H9 (cell line): ENCODE data around the gene RBKS. TPM values are rescaled to one million over a fixed set of nuclear protein-coding genes. Genes with fewer than 3 reads are reported as not detected.

ENCODE experiments used
- DNase-seq: peaks from one replicate; pipeline ENCODE4 v3.0.0-alpha.2; 2017
- H2AFZ ChIP-seq: one replicate; pipeline ENCODE4 v1.6.1; 2013; ENCODE audit warnings: mild to moderate bottlenecking, low read length, control low read depth, moderate library complexity
- H2AK5ac ChIP-seq: 2 replicates; pipeline ENCODE4 v1.6.1; 2013; ENCODE audit warnings: low read length, control low read depth, mixed read lengths; ENCODE audit not compliant: insufficient read length
- H2BK120ac ChIP-seq: one replicate; pipeline ENCODE4 v1.6.1; 2013; ENCODE audit warnings: low read depth, mild to moderate bottlenecking, low read length, control low read depth, inconsistent platforms; ENCODE audit not compliant: poor library complexity, severe bottlenecking
- H2BK12ac ChIP-seq: 2 replicates; pipeline ENCODE4 v1.6.1; 2013; ENCODE audit warnings: low read length, control low read depth, mixed read lengths, low read depth; ENCODE audit not compliant: insufficient read length
- H2BK15ac ChIP-seq: 2 replicates; pipeline ENCODE4 v1.6.1; 2013; ENCODE audit warnings: low read depth, low read length, control low read depth
- H2BK20ac ChIP-seq: one replicate; pipeline ENCODE4 v1.6.1; 2013; ENCODE audit warnings: low read depth, mild to moderate bottlenecking, low read length, control low read depth, inconsistent platforms; ENCODE audit not compliant: poor library complexity, severe bottlenecking
- H2BK5ac ChIP-seq: 2 replicates; pipeline ENCODE4 v1.6.1; 2013; ENCODE audit warnings: low read length, control low read depth, mixed read lengths; ENCODE audit not compliant: insufficient read length
- H3K14ac ChIP-seq: 2 replicates; pipeline ENCODE4 v1.6.1; 2013; ENCODE audit warnings: low read length, control low read depth; ENCODE audit not compliant: insufficient read depth
- H3K18ac ChIP-seq: 2 replicates; pipeline ENCODE4 v1.6.1; 2013; ENCODE audit warnings: low read depth, mild to moderate bottlenecking, mixed read lengths, low read length, control low read depth; ENCODE audit not compliant: insufficient read length
- H3K23ac ChIP-seq: 2 replicates; pipeline ENCODE4 v1.6.1; 2013; ENCODE audit warnings: low read length, control low read depth, mixed read lengths, low read depth; ENCODE audit not compliant: insufficient read length
- H3K23me2 ChIP-seq: 2 replicates; pipeline ENCODE4 v1.6.1; 2013; ENCODE audit warnings: low read depth, mild to moderate bottlenecking, mixed read lengths, low read length, control low read depth; ENCODE audit not compliant: insufficient read length, poor library complexity, severe bottlenecking
- H3K27ac ChIP-seq: 2 replicates; pipeline ENCODE4 v1.5.1; 2013; ENCODE audit warnings: low read length, control low read depth, mixed read lengths, low read depth; ENCODE audit not compliant: insufficient read length
- H3K27me3 ChIP-seq: 2 replicates; pipeline ENCODE4 v1.6.1; 2013; ENCODE audit warnings: low read length, control low read depth, inconsistent platforms; ENCODE audit not compliant: insufficient read depth
- H3K4ac ChIP-seq: 2 replicates; pipeline ENCODE4 v1.6.1; 2013; ENCODE audit warnings: low read depth, mild to moderate bottlenecking, control low read depth, inconsistent platforms, low read length, moderate library complexity
- H3K4me1 ChIP-seq: 2 replicates; pipeline ENCODE4 v1.6.1; 2013; ENCODE audit warnings: low read length, control low read depth, inconsistent platforms; ENCODE audit not compliant: insufficient read depth
- H3K4me2 ChIP-seq: 2 replicates; pipeline ENCODE4 v1.6.1; 2013; ENCODE audit warnings: low read length, control low read depth, mixed read lengths; ENCODE audit not compliant: insufficient read length, insufficient read depth
- H3K56ac ChIP-seq: 2 replicates; pipeline ENCODE4 v1.6.1; 2013; ENCODE audit warnings: low read depth, mild to moderate bottlenecking, mixed read lengths, low read length, control low read depth; ENCODE audit not compliant: insufficient read length
- H3K79me1 ChIP-seq: 2 replicates; pipeline ENCODE4 v1.6.1; 2013; ENCODE audit warnings: low read depth, mild to moderate bottlenecking, moderate library complexity, low read length, control low read depth, inconsistent platforms; ENCODE audit not compliant: insufficient read depth, poor library complexity, severe bottlenecking
- H3K79me2 ChIP-seq: 2 replicates; pipeline ENCODE4 v1.6.1; 2013; ENCODE audit warnings: low read length, control low read depth, inconsistent platforms; ENCODE audit not compliant: insufficient read depth
- H3K9ac ChIP-seq: 2 replicates; pipeline ENCODE4 v1.6.1; 2013; ENCODE audit warnings: low read length, control low read depth, mixed read lengths; ENCODE audit not compliant: insufficient read length; ENCODE audit errors: extremely low read depth
- H3K9me3 ChIP-seq: one replicate; pipeline ENCODE4 v1.6.1; 2013; ENCODE audit warnings: low read depth, low read length, inconsistent platforms; ENCODE audit not compliant: control insufficient read depth
- H3T11ph ChIP-seq: one replicate; pipeline ENCODE4 v1.6.1; 2013; ENCODE audit warnings: mild to moderate bottlenecking, low read length, control low read depth, inconsistent platforms
- H4K20me1 ChIP-seq: one replicate; pipeline ENCODE4 v1.6.1; 2013; ENCODE audit not compliant: control insufficient read depth, insufficient read length, insufficient read depth
- H4K5ac ChIP-seq: 2 replicates; pipeline ENCODE4 v1.6.1; 2013; ENCODE audit warnings: low read depth, mild to moderate bottlenecking, mixed read lengths, low read length, control low read depth; ENCODE audit not compliant: insufficient read length
- H4K8ac ChIP-seq: replicated peaks from 2 replicates; pipeline ENCODE4 v1.6.1; 2013; ENCODE audit warnings: low read length, control low read depth, mixed read lengths, low read depth; ENCODE audit not compliant: insufficient read length
- H4K91ac ChIP-seq: 2 replicates; pipeline ENCODE4 v1.6.1; 2013; ENCODE audit warnings: low read depth, mild to moderate bottlenecking, moderate library complexity, mixed read lengths, low read length, control low read depth; ENCODE audit not compliant: insufficient read length
- H3K27ac Mint-ChIP-seq, 3 experiments: 2 replicates in 2 of 3; 3 replicates in 1 of 3; pipeline ENCODE4 v1.8.0; 2020 to 2021; ENCODE audit warnings: mixed read lengths in 3 of 3, mild to moderate bottlenecking in 1 of 3, moderate library complexity in 1 of 3
- H3K27me3 Mint-ChIP-seq: 2 replicates; pipeline ENCODE4 v1.8.0; 2021; ENCODE audit warnings: low read depth, mild to moderate bottlenecking, moderate library complexity, mixed read lengths
- H3K36me3 Mint-ChIP-seq, 3 experiments: 2 replicates in 2 of 3; 3 replicates in 1 of 3; pipeline ENCODE4 v1.8.0; 2020 to 2021; ENCODE audit warnings: low read depth in 3 of 3, mixed read lengths in 3 of 3; ENCODE audit not compliant: insufficient read depth in 1 of 3
- H3K4me1 Mint-ChIP-seq, 2 experiments: 2 replicates each; pipeline ENCODE4 v1.8.0; 2020; ENCODE audit warnings: mixed read lengths in 2 of 2
- H3K4me3 Mint-ChIP-seq, 2 experiments: 2 replicates in 1 of 2; 3 replicates in 1 of 2; pipeline ENCODE4 v1.8.0; 2020 to 2021; ENCODE audit warnings: mild to moderate bottlenecking in 2 of 2, mixed read lengths in 2 of 2, moderate library complexity in 1 of 2
- H3K9me3 Mint-ChIP-seq, 2 experiments: 2 replicates in 1 of 2; 3 replicates in 1 of 2; pipeline ENCODE4 v1.8.0; 2020; ENCODE audit warnings: mild to moderate bottlenecking in 2 of 2, mixed read lengths in 2 of 2, moderate library complexity in 1 of 2
- WGBS: extraction: QIAGEN DNeasy Blood & Tissue Kit; methylation state at CpG from one replicate; pipeline ENCODE4 v1.1.7; 2013; ENCODE audit warnings: missing lambda C conversion rate, low lambda C conversion rate, mixed read lengths; ENCODE audit not compliant: insufficient read length; ENCODE audit errors: extremely low coverage; 5-methylcytosine and 5-hydroxymethylcytosine counted together
- total RNA-seq: library from RNA; stranded (reverse); gene quantifications from 2 replicates; pipeline ENCODE4 v1.2.1, GENCODE V29; 2021
- TF ChIP-seq, protein P1 (sequence below): fragments of 200-600 bp; sonication (generic); conservative IDR thresholded peaks from 3 replicates; pipeline ENCODE4 v1.8.0; 2021; ENCODE audit warnings: antibody characterized with exemption, mild to moderate bottlenecking

RBKS gene
- total RNA-seq, 1 experiment from 2014 or later: 2.3 TPM

DNA sequence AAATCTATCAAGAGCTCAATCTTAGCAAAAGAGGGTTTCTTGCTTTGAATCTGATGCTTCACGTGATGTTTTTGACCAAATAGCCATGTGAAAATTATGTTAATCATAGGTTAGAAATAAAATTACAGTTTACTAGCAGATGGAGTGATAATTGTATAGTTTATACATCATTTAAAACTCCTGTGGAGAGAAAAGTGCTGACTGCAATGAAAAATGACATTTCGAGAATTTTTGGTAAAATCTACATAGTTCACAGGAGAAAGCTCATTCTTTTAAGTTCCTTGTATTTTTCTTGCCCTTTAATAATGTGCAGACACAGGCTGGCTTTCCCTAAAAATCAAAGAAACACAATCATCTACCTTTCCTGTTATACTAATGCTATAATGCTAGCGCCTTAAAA, 33.2 kb downstream of the RBKS start:
- Histone ChIP-seq H3K27ac (no peak overlapping the region), H2BK12ac (no peak overlapping the region), H3K79me1 (no peaks in the 10 kb centered on the region), H3K23ac (no peak overlapping the region), H2BK20ac (no peak overlapping the region), H4K5ac (no peak overlapping the region), H3K27me3 (no peaks in the 10 kb centered on the region), H3K4ac (no peak overlapping the region), H3K4me2 (no peak overlapping the region), H3K14ac (no peak overlapping the region), H2BK15ac (no peak overlapping the region), H3K18ac (no peak overlapping the region), H4K8ac (no peak overlapping the region), H3K9me3 (no peaks in the 10 kb centered on the region), H3K4me1 (no peaks in the 10 kb centered on the region), H3K23me2 (no peaks in the 10 kb centered on the region), H2BK120ac (no peak overlapping the region), H3K79me2 (no peaks in the 10 kb centered on the region), H3K9ac (no peak overlapping the region), H3T11ph (no peak overlapping the region), H4K91ac (no peak overlapping the region), H3K56ac (no peak overlapping the region), H2BK5ac (no peak overlapping the region), H2AK5ac (no peak overlapping the region), H2AFZ (no peak overlapping the region), H4K20me1 (no peaks in the 10 kb centered on the region)
- Mint-ChIP-seq H3K4me3 (no peak overlapping the region), H3K27ac (no peak overlapping the region), H3K9me3 (peaks cover 17 to 23% of the 10 kb centered on the region in 2 experiments), H3K4me1 (no peaks in the 10 kb centered on the region), H3K36me3 (no peaks in the 10 kb centered on the region; a peak in 3 of 7 replicates), H3K27me3 (peaks cover 27% of the 10 kb centered on the region)
- no peak for DNase-seq
- no CpG with 5 or more reads among the region's 3 CpGs for WGBS
- TF ChIP-seq, protein P1, sequence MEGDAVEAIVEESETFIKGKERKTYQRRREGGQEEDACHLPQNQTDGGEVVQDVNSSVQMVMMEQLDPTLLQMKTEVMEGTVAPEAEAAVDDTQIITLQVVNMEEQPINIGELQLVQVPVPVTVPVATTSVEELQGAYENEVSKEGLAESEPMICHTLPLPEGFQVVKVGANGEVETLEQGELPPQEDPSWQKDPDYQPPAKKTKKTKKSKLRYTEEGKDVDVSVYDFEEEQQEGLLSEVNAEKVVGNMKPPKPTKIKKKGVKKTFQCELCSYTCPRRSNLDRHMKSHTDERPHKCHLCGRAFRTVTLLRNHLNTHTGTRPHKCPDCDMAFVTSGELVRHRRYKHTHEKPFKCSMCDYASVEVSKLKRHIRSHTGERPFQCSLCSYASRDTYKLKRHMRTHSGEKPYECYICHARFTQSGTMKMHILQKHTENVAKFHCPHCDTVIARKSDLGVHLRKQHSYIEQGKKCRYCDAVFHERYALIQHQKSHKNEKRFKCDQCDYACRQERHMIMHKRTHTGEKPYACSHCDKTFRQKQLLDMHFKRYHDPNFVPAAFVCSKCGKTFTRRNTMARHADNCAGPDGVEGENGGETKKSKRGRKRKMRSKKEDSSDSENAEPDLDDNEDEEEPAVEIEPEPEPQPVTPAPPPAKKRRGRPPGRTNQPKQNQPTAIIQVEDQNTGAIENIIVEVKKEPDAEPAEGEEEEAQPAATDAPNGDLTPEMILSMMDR: no peak
